KMS-11 (cell line): ENCODE data around the gene ZNF454.

Experiments
- H2AFZ ChIP-seq: fragments of 200-600 bp; sonication (generic); 2 replicates; pipeline ENCODE4 v1.6.1; 2016; ENCODE audit warnings: antibody characterized with exemption, mixed run types, low read depth
- H3K27ac ChIP-seq: fragments of 200-600 bp; sonication (generic); 2 replicates; pipeline ENCODE4 v1.6.1; 2016; ENCODE audit warnings: mild to moderate bottlenecking, mixed run types
- H3K27me3 ChIP-seq: fragments of 200-600 bp; sonication (generic); 2 replicates; pipeline ENCODE4 v1.6.1; 2017; ENCODE audit warnings: mild to moderate bottlenecking, low read depth, mixed run types, moderate library complexity; ENCODE audit not compliant: insufficient read depth
- H3K36me3 ChIP-seq: fragments of 200-600 bp; sonication (generic); 2 replicates; pipeline ENCODE4 v1.6.1; 2017; ENCODE audit warnings: mild to moderate bottlenecking, mixed run types; ENCODE audit not compliant: insufficient read depth
- H3K4me1 ChIP-seq: fragments of 200-600 bp; sonication (generic); 2 replicates; pipeline ENCODE4 v1.6.1; 2016; ENCODE audit warnings: mild to moderate bottlenecking, low read depth, mixed run types; ENCODE audit not compliant: poor library complexity, severe bottlenecking
- H3K4me2 ChIP-seq: fragments of 200-600 bp; sonication (generic); 2 replicates; pipeline ENCODE4 v1.7.0; 2016; ENCODE audit warnings: mild to moderate bottlenecking, mixed run types
- H3K4me3 ChIP-seq: fragments of 200-600 bp; sonication (generic); IDR thresholded peaks from 2 replicates; pipeline ENCODE4 v1.6.1; 2017; ENCODE audit warnings: low read depth, low read length, mixed read lengths; ENCODE audit not compliant: insufficient read depth
- H3K79me2 ChIP-seq: fragments of 200-600 bp; sonication (generic); 2 replicates; pipeline ENCODE4 v1.6.1; 2016; ENCODE audit warnings: low read depth, mixed run types; ENCODE audit not compliant: insufficient read depth
- H3K9ac ChIP-seq: fragments of 200-600 bp; sonication (generic); 2 replicates; pipeline ENCODE4 v1.6.1; 2016; ENCODE audit warnings: mild to moderate bottlenecking, mixed run types
- H4K20me1 ChIP-seq: fragments of 200-600 bp; sonication (generic); 2 replicates; pipeline ENCODE4 v1.6.1; 2016; ENCODE audit warnings: mild to moderate bottlenecking, mixed run types; ENCODE audit not compliant: insufficient read depth
- TF ChIP-seq, protein P1 (sequence below): fragments of 200-600 bp; sonication (generic); conservative IDR thresholded peaks from 2 replicates; pipeline ENCODE4 v1.6.1; 2017; ENCODE audit warnings: low read depth, mild to moderate bottlenecking, antibody characterized with exemption, low read length, moderate library complexity, mixed read lengths

Gene ZNF454

DNA sequence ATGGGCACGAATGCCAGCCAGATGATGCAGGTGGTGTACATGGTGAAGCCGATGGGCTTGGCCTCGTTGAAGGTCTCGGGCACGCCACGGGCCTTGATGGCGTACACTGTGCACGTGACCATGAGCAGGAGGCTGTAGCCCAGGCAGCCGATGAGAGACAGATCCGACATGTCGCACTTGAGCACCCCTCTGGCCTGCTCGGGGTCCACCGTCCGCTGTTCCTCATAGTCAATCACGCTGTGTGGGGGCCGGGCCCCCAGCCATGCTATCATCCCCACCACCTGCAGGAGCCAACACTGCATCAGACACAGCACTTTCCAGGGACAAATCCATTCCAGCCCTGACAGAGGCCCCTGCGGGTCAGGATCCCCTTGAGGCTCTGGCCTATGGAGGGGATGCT lies 41.9 kb downstream of the ZNF454 start:
- TF ChIP-seq, protein P1, sequence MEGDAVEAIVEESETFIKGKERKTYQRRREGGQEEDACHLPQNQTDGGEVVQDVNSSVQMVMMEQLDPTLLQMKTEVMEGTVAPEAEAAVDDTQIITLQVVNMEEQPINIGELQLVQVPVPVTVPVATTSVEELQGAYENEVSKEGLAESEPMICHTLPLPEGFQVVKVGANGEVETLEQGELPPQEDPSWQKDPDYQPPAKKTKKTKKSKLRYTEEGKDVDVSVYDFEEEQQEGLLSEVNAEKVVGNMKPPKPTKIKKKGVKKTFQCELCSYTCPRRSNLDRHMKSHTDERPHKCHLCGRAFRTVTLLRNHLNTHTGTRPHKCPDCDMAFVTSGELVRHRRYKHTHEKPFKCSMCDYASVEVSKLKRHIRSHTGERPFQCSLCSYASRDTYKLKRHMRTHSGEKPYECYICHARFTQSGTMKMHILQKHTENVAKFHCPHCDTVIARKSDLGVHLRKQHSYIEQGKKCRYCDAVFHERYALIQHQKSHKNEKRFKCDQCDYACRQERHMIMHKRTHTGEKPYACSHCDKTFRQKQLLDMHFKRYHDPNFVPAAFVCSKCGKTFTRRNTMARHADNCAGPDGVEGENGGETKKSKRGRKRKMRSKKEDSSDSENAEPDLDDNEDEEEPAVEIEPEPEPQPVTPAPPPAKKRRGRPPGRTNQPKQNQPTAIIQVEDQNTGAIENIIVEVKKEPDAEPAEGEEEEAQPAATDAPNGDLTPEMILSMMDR = no peak
- Histone ChIP-seq H3K4me1 (no peaks in the 10 kb centered on the region), H3K4me2 (no peak overlapping the region), H3K27ac (no peak overlapping the region), H4K20me1 (no peaks in the 10 kb centered on the region), H3K79me2 (no peaks in the 10 kb centered on the region), H2AFZ (no peak overlapping the region), H3K36me3 (no peaks in the 10 kb centered on the region), H3K9ac (no peak overlapping the region), H3K27me3 (no peaks in the 10 kb centered on the region), H3K4me3 (no peak overlapping the region)

DNA sequence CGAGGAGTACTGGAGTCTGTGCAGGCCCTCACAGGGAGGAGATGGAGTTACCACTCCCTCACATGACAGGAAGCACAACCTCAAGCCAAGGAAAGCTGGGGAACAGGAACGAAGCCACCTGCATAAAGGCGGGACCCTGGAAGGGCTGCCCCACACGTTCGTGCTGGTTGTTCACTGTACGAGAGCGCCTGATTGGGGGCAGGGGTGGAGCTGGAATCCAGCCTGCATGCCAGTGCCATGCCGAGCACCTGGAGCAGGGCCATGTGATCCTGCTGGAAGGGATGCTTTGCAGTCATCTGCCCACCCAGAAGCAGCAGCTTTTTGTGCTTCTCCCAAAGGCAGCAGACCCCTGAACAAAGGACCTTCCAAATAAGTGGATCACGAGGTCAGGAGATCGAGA lies 42.7 kb downstream of the ZNF454 start:
- TF ChIP-seq, protein P1 = no peak

DNA sequence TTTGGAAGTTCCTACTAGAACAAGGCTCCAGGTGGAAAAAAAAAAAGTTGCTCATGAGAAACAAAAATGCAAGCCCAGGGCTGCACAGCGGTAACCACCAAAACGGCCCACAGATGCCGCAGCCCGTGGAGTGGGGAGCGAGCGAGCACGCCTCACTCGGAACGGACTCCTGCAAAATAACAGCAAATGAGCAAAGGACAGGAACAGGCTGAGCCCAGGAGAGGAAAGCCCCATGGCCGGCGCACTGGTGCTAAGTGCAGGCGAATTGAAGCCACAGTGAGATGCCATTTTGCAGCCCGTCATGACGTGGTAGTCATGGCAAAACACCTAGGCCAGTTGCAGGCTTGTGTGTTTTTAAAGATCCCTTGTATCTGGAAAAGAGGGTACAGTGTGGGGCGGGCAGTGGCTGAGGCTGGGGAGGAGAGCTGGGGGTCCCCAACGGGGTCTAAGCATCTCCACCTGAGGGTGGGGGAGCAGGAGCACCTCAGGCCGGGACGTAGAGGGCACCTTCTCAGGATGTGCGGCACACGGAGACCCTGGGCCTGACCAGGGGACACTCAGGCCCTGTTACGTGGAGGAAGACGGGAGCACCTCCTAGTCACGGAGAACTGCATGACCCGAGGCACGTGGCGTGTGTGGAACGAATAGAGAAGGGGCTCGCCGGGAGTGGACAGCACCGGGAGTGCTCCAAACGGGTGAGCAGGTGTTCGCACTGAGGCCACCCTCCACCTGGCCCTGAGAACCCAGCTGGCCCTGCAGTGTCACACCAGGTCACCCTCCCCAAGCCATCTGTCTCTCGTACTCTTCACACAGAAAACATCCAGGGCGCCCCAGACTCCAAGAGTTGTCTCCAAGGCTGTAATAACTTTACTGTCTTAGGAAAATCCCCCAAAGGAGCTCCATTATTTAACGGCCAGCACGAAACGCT lies 43.4 kb downstream of the ZNF454 start:
- H3K27me3 ChIP-seq = no peaks in the 10 kb centered on the region
- TF ChIP-seq, protein P1 = no peak

More for the DNA sequence above, 42.7 kb downstream of the ZNF454 start:
- Histone ChIP-seq H3K27ac (no peak overlapping the region), H3K27me3 (no peaks in the 10 kb centered on the region), H3K4me1 (no peaks in the 10 kb centered on the region), H3K4me3 (no peak overlapping the region), H3K9ac (no peak overlapping the region), H3K4me2 (no peak overlapping the region), H2AFZ (no peak overlapping the region), H3K79me2 (no peaks in the 10 kb centered on the region), H4K20me1 (no peaks in the 10 kb centered on the region), H3K36me3 (no peaks in the 10 kb centered on the region)

DNA sequence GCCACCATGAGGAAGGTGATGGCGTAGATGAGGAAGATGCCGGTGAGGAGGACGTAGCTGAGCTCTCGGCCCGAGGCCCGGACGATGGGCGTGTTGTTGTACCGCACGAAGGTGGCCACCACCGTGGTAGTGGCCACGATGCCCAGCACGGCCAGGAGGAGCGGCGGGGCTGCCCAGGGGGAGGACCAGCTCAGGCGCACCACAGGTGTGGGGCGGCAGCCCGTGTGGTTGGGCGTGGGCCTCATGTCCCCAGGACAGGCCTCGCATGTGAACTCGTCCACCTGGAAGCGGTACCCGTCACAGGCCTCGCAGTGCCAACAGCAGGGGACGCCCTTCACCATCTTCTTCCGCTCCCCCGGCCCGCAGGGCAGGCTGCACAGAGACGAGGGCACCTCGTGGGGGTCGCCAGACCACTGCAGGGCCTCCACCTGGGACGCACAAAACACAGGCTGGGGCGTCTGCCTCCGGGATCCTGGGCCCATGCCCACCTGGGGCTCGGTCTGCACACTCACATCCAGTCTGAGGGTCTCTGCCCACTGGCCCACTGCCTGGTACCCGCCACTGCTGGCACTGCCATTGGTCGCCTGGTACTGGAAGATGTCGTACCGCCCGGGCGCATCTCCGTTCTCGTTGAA lies 45.4 kb downstream of the ZNF454 start:
- Histone ChIP-seq H3K27me3 (no peaks in the 10 kb centered on the region), H4K20me1 (no peaks in the 10 kb centered on the region), H3K9ac (no peak overlapping the region), H3K27ac (no peak overlapping the region), H3K4me1 (no peaks in the 10 kb centered on the region), H2AFZ (no peak overlapping the region), H3K36me3 (no peaks in the 10 kb centered on the region), H3K4me3 (no peak overlapping the region), H3K79me2 (no peaks in the 10 kb centered on the region), H3K4me2 (no peak overlapping the region)
- TF ChIP-seq, protein P1 = no peak

More for the DNA sequence above, 43.4 kb downstream of the ZNF454 start:
- Histone ChIP-seq H3K4me2 (no peak overlapping the region), H4K20me1 (no peaks in the 10 kb centered on the region), H3K27ac (no peak overlapping the region), H3K79me2 (no peaks in the 10 kb centered on the region), H3K9ac (no peak overlapping the region), H3K4me3 (no peak overlapping the region), H3K36me3 (no peaks in the 10 kb centered on the region), H2AFZ (no peak overlapping the region), H3K4me1 (no peaks in the 10 kb centered on the region)
